ENCODE data around the gene LOXL4. TPM values are rescaled to one million over a fixed set of nuclear protein-coding genes. Genes with fewer than 3 reads are reported as not detected.

Gene LOXL4
- total RNA-seq, 4 donors from 2014 or later: 1.6 to 6.9 (median 4.7) TPM

- in situ Hi-C loops (cut with MboI; ENCODE audit: low sequenced_read_pairs in 4 of 4) (loop anchor here in 1 of 4 donors (25.0 kb wide), 1 partner anchor 178 kb away; the partner anchor contains the start of gene HPS1), intact Hi-C loops (cut with DNase I; ENCODE audit: low total_unique reads) (no loop called here)
- no peak for DNase-seq
- Histone ChIP-seq H3K4me1 (peaks cover 0 to 5% of the 10 kb centered on the region in 2 donors), H3K36me3 (no peaks in the 10 kb centered on the region), H3K9me3 (no peaks in the 10 kb centered on the region), H3K4me3 (no peak overlapping the region), H3K27ac (no peak overlapping the region), H3K27me3 (no peaks in the 10 kb centered on the region)
- no peak for ATAC-seq
- no peak for TF ChIP-seq POLR2A (IDR thresholded peaks at IDR 0.05)
- no peak for TF ChIP-seq CTCF (IDR thresholded peaks at IDR 0.05 in 4 of 5, conservative IDR thresholded peaks at IDR 0.05 in 1 of 5)
Measured at GRCh38 chr10:98258683-98259454, 9.1 kb downstream of the LOXL4 start.

GRCh38 chr10:98257961-98258360 lies 10.0 kb downstream of the LOXL4 start:
- Histone ChIP-seq H3K9me3 (no peaks in the 10 kb centered on the region), H3K4me1 (peaks cover 0 to 5% of the 10 kb centered on the region in 2 donors), H3K27ac (no peak overlapping the region), H3K27me3 (no peaks in the 10 kb centered on the region), H3K36me3 (no peaks in the 10 kb centered on the region), H3K4me3 (no peak overlapping the region)
- TF ChIP-seq CTCF (IDR thresholded peaks at IDR 0.05 in 4 of 5, conservative IDR thresholded peaks at IDR 0.05 in 1 of 5): no peak
- TF ChIP-seq POLR2A (IDR thresholded peaks at IDR 0.05): no peak
- DNase-seq: no peak
- intact Hi-C loops (cut with DNase I; ENCODE audit: low total_unique reads) (no loop called here), in situ Hi-C loops (cut with MboI; ENCODE audit: low sequenced_read_pairs in 4 of 4) (loop anchor here in 1 of 4 donors (25.0 kb wide), 1 partner anchor 179 kb away; the partner anchor contains the start of gene HPS1)
- no peak for ATAC-seq

- no peaks in the 10 kb centered on the region for H3K27me3 ChIP-seq
- no peak overlapping the region for H3K4me3 ChIP-seq
- no peak overlapping the region for H3K27ac ChIP-seq
- no peak for ATAC-seq
- in situ Hi-C loops (cut with MboI; ENCODE audit: low sequenced_read_pairs in 4 of 4): loop anchor here in 1 of 4 donors (25.0 kb wide), 1 partner anchor 180 kb away; the partner anchor contains the start of gene HPS1
- H3K9me3 ChIP-seq: no peaks in the 10 kb centered on the region
- peaks cover 0 to 5% of the 10 kb centered on the region in 2 donors for H3K4me1 ChIP-seq
- intact Hi-C loops (cut with DNase I; ENCODE audit: low total_unique reads): no loop called here
- TF ChIP-seq CTCF (IDR thresholded peaks at IDR 0.05 in 4 of 5, conservative IDR thresholded peaks at IDR 0.05 in 1 of 5): no peak
- no peak for TF ChIP-seq POLR2A (IDR thresholded peaks at IDR 0.05)
- no peaks in the 10 kb centered on the region for H3K36me3 ChIP-seq
- no peak for DNase-seq
Measured at GRCh38 chr10:98257198-98257597, 10.8 kb downstream of the LOXL4 start.

- no peaks in the 10 kb centered on the region for H3K9me3 ChIP-seq
- DNase-seq (no peak), ATAC-seq (no peak)
- no peaks in the 10 kb centered on the region for H3K36me3 ChIP-seq
- H3K4me3 ChIP-seq: no peak overlapping the region
- in situ Hi-C loops (cut with MboI; ENCODE audit: low sequenced_read_pairs in 4 of 4): loop anchor here in 1 of 4 donors (25.0 kb wide), 1 partner anchor 181 kb away; the partner anchor contains the start of gene HPS1
- TF ChIP-seq CTCF (IDR thresholded peaks at IDR 0.05 in 4 of 5, conservative IDR thresholded peaks at IDR 0.05 in 1 of 5) (no peak), POLR2A (IDR thresholded peaks at IDR 0.05) (no peak)
- H3K4me1 ChIP-seq: peaks cover 0 to 5% of the 10 kb centered on the region in 2 donors
- H3K27me3 ChIP-seq: no peaks in the 10 kb centered on the region
- no peak overlapping the region for H3K27ac ChIP-seq
- intact Hi-C loops (cut with DNase I; ENCODE audit: low total_unique reads): no loop called here
Measured at GRCh38 chr10:98256692-98257091, 11.3 kb downstream of the LOXL4 start.
